Thyroid gland (tissue), 4 donors: ENCODE data around the gene MIF4GD.

Source experiments
- POLR2A ChIP-seq, 2 donors: fragments of 450-650 bp; IDR thresholded peaks; one replicate each; pipeline ENCODE4 v1.6.1; 2017; ENCODE audit warnings: antibody characterized with exemption in 2 of 2, mild to moderate bottlenecking in 2 of 2, moderate library complexity in 1 of 2
- TF ChIP-seq, protein P1 (sequence below), 6 experiments: fragments of 200-600 bp in 3 of 6; fragments of 450-650 bp in 3 of 6; sonication (generic) in 3 of 6; IDR thresholded peaks; one replicate each; pipeline ENCODE4 v1.5.1; 2016 to 2019; ENCODE audit warnings: antibody characterized with exemption in 6 of 6, mild to moderate bottlenecking in 2 of 6, inconsistent platforms in 1 of 6, moderate library complexity in 1 of 6

DNA sequence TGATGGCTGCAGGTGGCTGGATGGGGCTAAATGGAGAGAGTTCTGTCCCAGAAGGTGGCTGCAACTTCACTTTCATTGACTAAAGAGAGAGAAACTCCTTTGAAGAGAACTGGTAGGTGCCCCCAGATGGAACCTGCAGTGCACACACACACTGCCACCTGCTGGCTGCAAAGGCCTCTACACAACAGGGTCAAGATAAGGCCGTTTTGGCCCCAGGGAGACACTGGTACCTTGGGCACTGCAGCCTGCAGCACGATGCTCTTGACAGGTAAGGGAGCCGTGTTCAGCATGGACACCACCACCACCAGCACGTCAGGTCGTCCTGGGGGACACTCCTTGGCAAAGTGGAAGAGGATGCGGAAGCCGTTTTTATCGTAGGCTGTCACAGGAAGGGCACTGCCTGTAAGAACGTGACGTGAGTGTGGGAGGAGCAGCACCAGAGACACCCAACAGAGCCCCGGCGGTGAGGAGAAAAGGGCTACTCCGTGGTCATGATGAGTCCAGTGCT is 32.3 kb downstream of the MIF4GD start:
- TF ChIP-seq, protein P1, sequence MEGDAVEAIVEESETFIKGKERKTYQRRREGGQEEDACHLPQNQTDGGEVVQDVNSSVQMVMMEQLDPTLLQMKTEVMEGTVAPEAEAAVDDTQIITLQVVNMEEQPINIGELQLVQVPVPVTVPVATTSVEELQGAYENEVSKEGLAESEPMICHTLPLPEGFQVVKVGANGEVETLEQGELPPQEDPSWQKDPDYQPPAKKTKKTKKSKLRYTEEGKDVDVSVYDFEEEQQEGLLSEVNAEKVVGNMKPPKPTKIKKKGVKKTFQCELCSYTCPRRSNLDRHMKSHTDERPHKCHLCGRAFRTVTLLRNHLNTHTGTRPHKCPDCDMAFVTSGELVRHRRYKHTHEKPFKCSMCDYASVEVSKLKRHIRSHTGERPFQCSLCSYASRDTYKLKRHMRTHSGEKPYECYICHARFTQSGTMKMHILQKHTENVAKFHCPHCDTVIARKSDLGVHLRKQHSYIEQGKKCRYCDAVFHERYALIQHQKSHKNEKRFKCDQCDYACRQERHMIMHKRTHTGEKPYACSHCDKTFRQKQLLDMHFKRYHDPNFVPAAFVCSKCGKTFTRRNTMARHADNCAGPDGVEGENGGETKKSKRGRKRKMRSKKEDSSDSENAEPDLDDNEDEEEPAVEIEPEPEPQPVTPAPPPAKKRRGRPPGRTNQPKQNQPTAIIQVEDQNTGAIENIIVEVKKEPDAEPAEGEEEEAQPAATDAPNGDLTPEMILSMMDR (IDR thresholded peaks at IDR 0.05): peak; percentile 45 to 80 (median 62)
- TF ChIP-seq POLR2A (IDR thresholded peaks at IDR 0.05): no peak
